ENCODE measurements around the gene SLC25A39. TPM values are rescaled to one million over a fixed set of nuclear protein-coding genes. Genes with fewer than 3 reads are reported as not detected.
A peak's percentile ranks its signal among the peaks of the same experiment; 100 is the strongest.
"Not testable (repeated sequence)": the region's sequence is repeated elsewhere in the genome, so short reads cannot be mapped to it uniquely, and the experiment has no call there.

Gene SLC25A39
- total RNA-seq, 1 donor from 2014 or later = 132 TPM

DNA sequence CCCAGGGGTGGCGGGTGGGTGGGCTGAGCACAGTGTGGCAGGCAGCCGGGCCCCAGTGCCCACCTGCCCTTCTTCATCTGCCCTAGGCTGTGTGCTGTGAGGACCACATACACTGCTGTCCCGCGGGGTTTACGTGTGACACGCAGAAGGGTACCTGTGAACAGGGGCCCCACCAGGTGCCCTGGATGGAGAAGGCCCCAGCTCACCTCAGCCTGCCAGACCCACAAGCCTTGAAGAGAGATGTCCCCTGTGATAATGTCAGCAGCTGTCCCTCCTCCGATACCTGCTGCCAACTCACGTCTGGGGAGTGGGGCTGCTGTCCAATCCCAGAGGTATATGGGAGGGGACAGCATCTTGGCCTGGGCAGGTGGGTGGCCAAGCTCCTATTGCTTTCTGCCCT is 26.8 kb upstream of the SLC25A39 start:
- intact Hi-C loops (cut with micrococcal nuclease) = no loop called here
- H3K9me3 Mint-ChIP-seq = no peaks in the 10 kb centered on the region
- H3K4me3 Mint-ChIP-seq (ENCODE audit: low read depth) = no peak overlapping the region
- peaks cover 7% of the 10 kb centered on the region for H3K36me3 Mint-ChIP-seq (ENCODE audit: low read depth)
- H3K27ac Mint-ChIP-seq = no peak overlapping the region
- peaks cover 10% of the 10 kb centered on the region for H3K27me3 Mint-ChIP-seq (ENCODE audit: low read depth)
- H3K4me1 Mint-ChIP-seq (ENCODE audit: low read depth) = peaks cover 2% of the 10 kb centered on the region
- DNase-seq (ENCODE audit: low spot score) = no peak

DNA sequence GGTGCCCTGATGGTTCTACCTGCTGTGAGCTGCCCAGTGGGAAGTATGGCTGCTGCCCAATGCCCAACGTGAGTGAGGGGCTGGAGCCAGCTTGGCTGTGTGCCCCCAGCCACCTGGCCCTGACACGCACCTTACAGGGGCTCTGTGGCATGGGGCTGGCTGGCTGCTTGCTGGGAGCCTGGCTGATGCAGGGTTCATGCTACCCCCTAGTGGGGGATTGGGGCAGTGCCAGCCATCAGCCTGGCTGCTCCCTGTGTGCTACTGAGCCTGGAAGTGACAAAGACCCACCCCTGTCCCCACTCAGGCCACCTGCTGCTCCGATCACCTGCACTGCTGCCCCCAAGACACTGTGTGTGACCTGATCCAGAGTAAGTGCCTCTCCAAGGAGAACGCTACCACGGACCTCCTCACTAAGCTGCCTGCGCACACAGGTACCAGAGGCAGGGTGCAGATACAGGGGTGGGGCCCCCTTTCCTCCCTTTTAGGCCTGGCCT is 26.2 kb upstream of the SLC25A39 start:
- peaks cover 7% of the 10 kb centered on the region for H3K36me3 Mint-ChIP-seq (ENCODE audit: low read depth)
- H3K4me1 Mint-ChIP-seq (ENCODE audit: low read depth) = peaks cover 6% of the 10 kb centered on the region
- H3K4me3 Mint-ChIP-seq (ENCODE audit: low read depth) = no peak overlapping the region
- DNase-seq (ENCODE audit: low spot score) = peak; percentile 66
- H3K9me3 Mint-ChIP-seq = no peaks in the 10 kb centered on the region
- intact Hi-C loops (cut with micrococcal nuclease) = no loop called here
- peaks cover 10% of the 10 kb centered on the region for H3K27me3 Mint-ChIP-seq (ENCODE audit: low read depth)
- no peak overlapping the region for H3K27ac Mint-ChIP-seq

DNA sequence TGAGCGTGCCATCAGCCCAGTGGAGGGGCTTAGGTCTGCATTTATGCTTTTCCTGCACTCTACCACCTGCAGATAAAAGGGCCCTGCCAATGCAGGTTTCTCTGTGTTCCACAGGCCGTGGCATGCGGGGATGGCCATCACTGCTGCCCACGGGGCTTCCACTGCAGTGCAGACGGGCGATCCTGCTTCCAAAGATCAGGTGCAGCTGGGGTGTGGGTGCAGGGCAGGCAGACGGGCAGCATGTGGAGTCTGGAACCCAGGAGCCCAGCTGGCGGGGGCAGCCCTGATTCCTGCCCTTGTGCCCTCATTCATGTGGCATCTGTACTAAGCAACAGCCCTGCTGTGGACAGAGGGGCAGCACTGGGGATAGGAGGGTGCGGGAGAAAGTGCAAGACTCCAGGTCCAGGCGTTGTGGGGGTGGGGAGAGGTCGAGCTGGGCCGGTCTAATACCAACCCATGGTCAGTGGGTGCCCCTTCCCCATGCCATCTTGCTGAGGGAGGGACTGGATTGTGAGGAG is 25.0 kb upstream of the SLC25A39 start:
- no peak for DNase-seq (ENCODE audit: low spot score)
- intact Hi-C loops (cut with micrococcal nuclease) = no loop called here

DNA sequence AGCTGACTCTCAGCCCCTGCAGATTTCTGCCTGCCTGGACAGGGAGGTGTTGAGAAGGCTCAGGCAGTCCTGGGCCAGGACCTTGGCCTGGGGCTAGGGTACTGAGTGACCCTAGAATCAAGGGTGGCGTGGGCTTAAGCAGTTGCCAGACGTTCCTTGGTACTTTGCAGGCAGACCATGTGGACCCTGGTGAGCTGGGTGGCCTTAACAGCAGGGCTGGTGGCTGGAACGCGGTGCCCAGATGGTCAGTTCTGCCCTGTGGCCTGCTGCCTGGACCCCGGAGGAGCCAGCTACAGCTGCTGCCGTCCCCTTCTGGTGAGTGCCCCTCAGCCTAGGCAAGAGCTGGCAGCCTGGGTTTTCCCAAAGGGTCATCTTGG is 24.4 kb upstream of the SLC25A39 start:
- intact Hi-C loops (cut with micrococcal nuclease) = no loop called here
- Mint-ChIP-seq H3K36me3 (ENCODE audit: low read depth) (peaks cover 7% of the 10 kb centered on the region), H3K9me3 (no peaks in the 10 kb centered on the region), H3K27me3 (ENCODE audit: low read depth) (peaks cover 5% of the 10 kb centered on the region), H3K4me3 (ENCODE audit: low read depth) (no peak overlapping the region), H3K27ac (no peak overlapping the region), H3K4me1 (ENCODE audit: low read depth) (peaks cover 12% of the 10 kb centered on the region)
- no peak for DNase-seq (ENCODE audit: low spot score)

More for the DNA sequence above, 25.0 kb upstream of the SLC25A39 start:
- Mint-ChIP-seq H3K36me3 (ENCODE audit: low read depth) (peaks cover 7% of the 10 kb centered on the region), H3K4me1 (ENCODE audit: low read depth) (peaks cover 12% of the 10 kb centered on the region), H3K9me3 (no peaks in the 10 kb centered on the region), H3K27ac (no peak overlapping the region), H3K4me3 (ENCODE audit: low read depth) (no peak overlapping the region), H3K27me3 (ENCODE audit: low read depth) (peaks cover 4% of the 10 kb centered on the region)

DNA sequence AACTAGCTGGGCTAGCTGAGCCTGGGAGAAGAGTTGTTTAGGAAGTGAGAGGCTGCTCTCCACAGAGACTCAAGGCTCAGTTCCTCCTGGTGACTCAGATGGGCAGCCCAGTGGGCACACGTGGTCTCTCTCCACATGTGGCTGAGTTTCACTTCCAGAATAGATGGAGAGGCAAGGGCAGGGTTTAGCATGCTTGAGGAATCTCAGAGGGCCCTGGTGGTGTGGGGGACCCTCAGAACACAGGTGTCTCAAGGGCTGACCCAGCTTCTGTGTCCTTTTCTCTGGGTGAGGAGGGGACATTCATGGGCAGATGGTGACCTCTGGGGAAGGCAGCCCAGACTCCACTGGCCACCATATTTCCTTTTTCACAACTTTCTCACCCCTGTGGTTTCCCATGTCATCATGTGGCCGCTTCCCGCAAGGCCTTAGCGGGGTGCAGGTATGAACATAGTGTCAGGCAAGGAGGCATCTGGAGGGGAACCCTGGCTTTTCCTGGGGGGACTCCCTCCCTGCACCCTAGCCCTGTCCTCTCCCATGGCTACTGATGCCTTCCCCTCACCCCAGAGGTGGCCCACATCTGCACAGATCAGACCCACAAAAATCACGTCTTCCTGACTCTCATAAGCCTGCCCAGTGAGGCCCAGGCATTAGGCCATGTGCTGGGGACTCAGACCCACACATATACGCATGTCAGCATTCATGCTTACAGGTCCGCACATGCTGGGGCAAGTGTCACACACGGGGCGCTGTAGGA is 23.8 kb upstream of the SLC25A39 start:
- intact Hi-C loops (cut with micrococcal nuclease) = no loop called here
- no peak for DNase-seq (ENCODE audit: low spot score)
- peaks cover 12% of the 10 kb centered on the region for H3K4me1 Mint-ChIP-seq (ENCODE audit: low read depth)

DNA sequence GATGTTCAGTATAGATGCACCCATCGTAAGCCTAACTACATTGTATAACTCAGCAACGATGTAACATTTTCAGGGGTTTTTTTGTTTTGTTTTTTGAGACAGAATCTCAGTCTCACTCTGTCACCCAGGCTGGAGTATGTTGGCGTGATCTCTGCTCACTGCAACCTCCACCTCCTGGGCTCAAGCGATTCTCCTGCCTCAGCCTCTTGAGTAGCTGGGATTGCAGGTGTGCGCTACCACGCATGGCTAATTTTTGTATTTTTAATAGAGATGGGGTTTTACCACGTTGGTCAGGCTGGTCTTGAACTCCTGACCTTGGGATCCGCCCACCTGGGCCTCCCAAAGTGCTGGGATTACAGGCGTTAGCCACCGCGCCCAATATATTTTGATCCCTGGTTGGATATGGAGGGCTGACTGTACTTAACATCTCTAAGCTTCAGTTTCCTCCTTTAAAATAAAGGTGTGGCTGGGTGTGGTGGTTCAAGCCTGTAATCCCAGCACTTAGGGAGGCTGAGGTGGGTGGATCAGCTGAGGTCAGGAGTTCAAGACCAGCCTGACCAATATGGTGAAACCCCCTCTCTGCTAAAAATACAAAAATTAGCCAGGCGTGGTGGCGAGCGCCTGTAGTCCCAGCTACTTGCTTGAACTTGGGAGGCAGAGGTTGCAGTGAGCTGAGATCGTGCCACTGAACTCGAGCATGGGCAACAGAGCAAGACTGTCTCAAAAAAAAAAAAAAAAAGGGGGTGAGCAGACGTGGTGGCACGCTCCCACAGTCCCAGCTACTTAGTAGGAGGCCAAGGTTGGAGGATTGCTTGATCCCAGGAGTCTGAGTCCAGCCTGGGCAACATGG is 22.8 kb upstream of the SLC25A39 start:
- Mint-ChIP-seq H3K4me1 (ENCODE audit: low read depth) (peaks cover 12% of the 10 kb centered on the region), H3K27me3 (ENCODE audit: low read depth) (peaks cover 11% of the 10 kb centered on the region)
- H3K27ac Mint-ChIP-seq; H3K4me3 Mint-ChIP-seq (ENCODE audit: low read depth); H3K36me3 Mint-ChIP-seq (ENCODE audit: low read depth); intact Hi-C loops (cut with micrococcal nuclease); DNase-seq (ENCODE audit: low spot score); H3K9me3 Mint-ChIP-seq: not testable (repeated sequence)

More for the DNA sequence above, 23.8 kb upstream of the SLC25A39 start:
- H3K27me3 Mint-ChIP-seq (ENCODE audit: low read depth) = peaks cover 11% of the 10 kb centered on the region
- no peaks in the 10 kb centered on the region for H3K9me3 Mint-ChIP-seq
- H3K4me3 Mint-ChIP-seq (ENCODE audit: low read depth) = no peak overlapping the region
- no peak overlapping the region for H3K27ac Mint-ChIP-seq
- peaks cover 7% of the 10 kb centered on the region for H3K36me3 Mint-ChIP-seq (ENCODE audit: low read depth)

DNA sequence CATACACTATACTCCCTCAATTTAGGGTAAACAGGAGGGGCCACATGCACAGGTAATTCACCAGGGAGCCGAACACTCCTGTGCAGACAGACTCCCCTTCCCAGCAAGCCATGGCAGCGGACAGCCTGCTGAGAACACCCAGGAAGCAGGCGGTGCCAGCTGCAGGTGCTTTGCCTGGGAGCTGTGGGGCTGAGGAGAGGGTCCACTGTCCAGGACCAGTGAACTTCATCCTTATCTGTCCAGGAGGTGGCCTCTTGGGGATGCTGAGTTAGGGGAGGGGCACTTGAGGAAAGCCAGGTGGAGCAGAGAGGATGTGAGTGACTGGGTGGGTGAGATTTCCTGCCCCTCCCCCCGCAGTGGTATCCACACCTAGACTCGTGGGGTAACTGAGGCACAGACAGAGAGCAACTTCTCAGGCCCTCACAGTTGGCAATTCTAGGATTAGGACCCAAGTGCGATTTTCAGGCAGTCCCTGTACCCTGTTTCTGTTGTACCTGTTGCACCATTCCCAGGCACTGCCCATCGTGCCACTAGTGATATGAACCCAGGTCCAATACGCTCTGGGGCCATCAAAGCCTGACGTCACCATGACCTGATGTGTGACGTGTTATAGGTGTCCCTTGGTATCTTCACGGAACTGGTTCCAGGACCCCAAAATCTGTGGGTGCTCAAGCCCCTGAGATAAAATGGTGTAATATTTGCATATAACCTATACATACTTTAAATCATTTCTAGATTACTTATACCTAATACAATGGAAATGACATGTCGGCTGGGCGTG is 21.6 kb upstream of the SLC25A39 start:
- H3K36me3 Mint-ChIP-seq (ENCODE audit: low read depth) = no peaks in the 10 kb centered on the region
- H3K9me3 Mint-ChIP-seq = no peaks in the 10 kb centered on the region
- H3K27me3 Mint-ChIP-seq (ENCODE audit: low read depth) = peaks cover 12% of the 10 kb centered on the region
- peaks cover 12% of the 10 kb centered on the region for H3K4me1 Mint-ChIP-seq (ENCODE audit: low read depth)
- peak overlapping the region; percentile 56 for H3K27ac Mint-ChIP-seq
- no peak for DNase-seq (ENCODE audit: low spot score)
- intact Hi-C loops (cut with micrococcal nuclease) = no loop called here
- H3K4me3 Mint-ChIP-seq (ENCODE audit: low read depth) = peak overlapping the region; percentile 94

DNA sequence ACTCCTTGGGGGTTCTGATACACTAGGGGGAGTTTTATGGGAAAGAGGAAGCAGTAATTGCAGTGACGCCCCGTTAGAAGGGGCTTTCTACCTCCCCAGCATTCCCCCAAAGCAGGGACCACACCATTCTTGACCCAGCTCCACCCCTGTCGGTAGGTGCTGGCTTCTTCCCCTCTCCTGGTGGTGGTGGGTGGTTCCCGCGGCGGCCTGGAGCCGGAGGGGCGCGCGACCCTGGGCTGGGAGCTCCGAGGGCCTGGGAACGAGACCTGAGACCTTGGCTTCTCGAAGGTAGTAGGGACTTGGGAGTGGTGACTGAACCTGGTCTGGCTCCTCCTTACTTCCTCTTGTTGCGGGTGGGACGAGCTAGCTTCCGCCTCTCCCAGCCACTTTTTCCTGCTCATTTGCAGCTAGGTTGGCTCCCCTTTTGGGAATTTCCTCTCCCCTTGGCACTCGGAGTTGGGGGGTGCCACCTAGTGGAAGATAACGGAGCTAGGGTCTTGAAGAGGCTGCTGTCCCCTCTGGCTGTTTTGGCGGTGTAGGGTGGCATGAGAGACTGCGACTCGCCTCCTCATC is 20.9 kb upstream of the SLC25A39 start:
- no peak for DNase-seq (ENCODE audit: low spot score)
- intact Hi-C loops (cut with micrococcal nuclease) = no loop called here
- Mint-ChIP-seq H3K4me3 (ENCODE audit: low read depth) (peak overlapping the region; percentile 94), H3K4me1 (ENCODE audit: low read depth) (peaks cover 12% of the 10 kb centered on the region), H3K27me3 (ENCODE audit: low read depth) (peaks cover 12% of the 10 kb centered on the region), H3K9me3 (no peaks in the 10 kb centered on the region), H3K36me3 (ENCODE audit: low read depth) (no peaks in the 10 kb centered on the region), H3K27ac (peak overlapping the region; percentile 56)

DNA sequence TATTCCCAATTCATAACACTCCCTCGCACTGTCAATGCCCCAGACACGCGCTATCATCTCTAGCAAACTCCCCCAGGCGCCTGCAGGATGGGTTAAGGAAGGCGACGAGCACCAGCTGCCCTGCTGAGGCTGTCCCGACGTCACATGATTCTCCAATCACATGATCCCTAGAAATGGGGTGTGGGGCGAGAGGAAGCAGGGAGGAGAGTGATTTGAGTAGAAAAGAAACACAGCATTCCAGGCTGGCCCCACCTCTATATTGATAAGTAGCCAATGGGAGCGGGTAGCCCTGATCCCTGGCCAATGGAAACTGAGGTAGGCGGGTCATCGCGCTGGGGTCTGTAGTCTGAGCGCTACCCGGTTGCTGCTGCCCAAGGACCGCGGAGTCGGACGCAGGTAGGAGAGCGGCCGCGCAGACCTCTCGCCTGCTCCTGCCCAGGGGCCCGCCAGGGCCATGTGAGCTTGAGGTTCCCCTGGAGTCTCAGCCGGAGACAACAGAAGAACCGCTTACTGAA is 20.4 kb upstream of the SLC25A39 start, which contains the start of gene GRN:
Gene GRN (plus strand): TSS at position 364 of the 515 bp plus-strand sequence. CDS start 3,863 bp downstream, outside the sequence.
- H3K27ac Mint-ChIP-seq = peak within 1 kb of the TSS; percentile 56
- peak within 1 kb of the TSS; percentile 94 for H3K4me3 Mint-ChIP-seq (ENCODE audit: low read depth)
- intact Hi-C loops (cut with micrococcal nuclease) = no loop called here
- H3K4me1 Mint-ChIP-seq (ENCODE audit: low read depth) = peaks cover 12% of the 10 kb centered on the region
- H3K9me3 Mint-ChIP-seq = no peaks in the 10 kb centered on the region
- no peaks in the 10 kb centered on the region for H3K36me3 Mint-ChIP-seq (ENCODE audit: low read depth)
- H3K27me3 Mint-ChIP-seq (ENCODE audit: low read depth) = peaks cover 12% of the 10 kb centered on the region
- DNase-seq (ENCODE audit: low spot score) = peak; percentile 83

DNA sequence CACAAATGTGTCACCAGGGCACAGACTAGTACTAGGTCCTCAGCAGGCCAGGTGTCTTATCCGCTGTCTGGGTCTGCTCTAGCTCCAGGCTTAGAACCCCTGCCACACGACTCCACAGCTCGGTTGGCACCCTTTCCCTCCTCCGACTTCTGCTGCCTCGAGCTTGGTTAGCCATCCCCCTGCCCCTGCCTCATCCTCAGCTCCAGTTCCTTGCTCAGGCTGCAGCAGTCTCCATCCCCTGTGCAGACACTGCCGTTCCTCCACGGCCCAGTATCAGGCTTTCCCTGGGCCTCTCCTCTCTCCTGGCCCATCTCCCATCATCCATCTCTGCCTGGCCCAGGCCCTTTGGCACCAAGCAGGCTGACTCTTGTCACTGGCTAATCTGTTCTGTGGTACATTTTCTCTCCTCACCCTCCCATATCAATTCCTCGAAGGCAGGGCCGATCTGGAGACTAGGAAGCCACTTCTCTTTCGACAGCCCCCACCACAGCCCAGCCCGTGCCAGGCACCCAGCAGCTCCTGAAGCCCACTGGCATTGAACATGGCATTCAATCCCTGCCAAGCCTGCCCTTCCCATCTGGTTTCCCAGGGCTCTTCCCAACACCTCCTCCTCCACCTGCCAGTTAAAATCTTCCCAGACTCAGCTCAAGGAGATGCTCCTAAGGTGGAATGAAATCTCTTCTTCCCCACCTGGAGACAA is 19.0 kb upstream of the SLC25A39 start:
- DNase-seq (ENCODE audit: low spot score) = no peak
- Mint-ChIP-seq H3K4me1 (ENCODE audit: low read depth) (peaks cover 12% of the 10 kb centered on the region), H3K4me3 (ENCODE audit: low read depth) (no peak overlapping the region), H3K36me3 (ENCODE audit: low read depth) (no peaks in the 10 kb centered on the region), H3K27ac (no peak overlapping the region), H3K9me3 (no peaks in the 10 kb centered on the region), H3K27me3 (ENCODE audit: low read depth) (peaks cover 12% of the 10 kb centered on the region)
- intact Hi-C loops (cut with micrococcal nuclease) = no loop called here

DNA sequence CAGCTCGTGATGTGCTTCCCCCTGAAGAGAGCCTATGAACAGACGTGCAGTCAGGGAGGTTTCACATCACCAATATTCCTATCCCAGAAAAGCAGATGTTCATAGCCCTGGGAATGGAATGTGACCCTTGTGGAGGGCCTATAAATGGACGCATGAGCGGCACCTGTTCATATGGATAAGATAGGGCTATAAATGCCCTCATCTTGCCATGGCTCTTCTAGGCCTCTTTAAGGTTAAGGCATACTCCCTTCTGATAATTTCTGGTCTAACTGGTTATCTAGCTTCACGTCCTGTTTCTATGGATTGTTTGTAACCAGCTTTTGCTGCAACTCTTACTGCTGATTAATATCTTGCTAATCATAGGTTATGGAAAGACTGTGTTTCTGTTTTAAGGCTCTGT is 15.9 kb upstream of the SLC25A39 start:
- H3K27me3 Mint-ChIP-seq (ENCODE audit: low read depth) = peaks cover 17% of the 10 kb centered on the region
- H3K4me1 Mint-ChIP-seq (ENCODE audit: low read depth); H3K9me3 Mint-ChIP-seq; H3K27ac Mint-ChIP-seq; DNase-seq (ENCODE audit: low spot score); H3K36me3 Mint-ChIP-seq (ENCODE audit: low read depth); H3K4me3 Mint-ChIP-seq (ENCODE audit: low read depth); intact Hi-C loops (cut with micrococcal nuclease): not testable (repeated sequence)

All from activated T-helper 2 cell treated with anti-CD3 and anti-CD28 coated beads, Interferon-gamma antibody, Interleukin-2, Interleukin-4, amounts not matched to agents 10 μg/mL and 5 μg/mL and 100 μg/mL, durations not matched to agents 14 hours and 24 hours and 36 hours (primary cell).